ENCODE results near the gene DNAJC11.
"Not testable (repeated sequence)": the region's sequence is repeated elsewhere in the genome, so short reads cannot be mapped to it uniquely, and the experiment has no call there.

DNAJC11 gene

DNA sequence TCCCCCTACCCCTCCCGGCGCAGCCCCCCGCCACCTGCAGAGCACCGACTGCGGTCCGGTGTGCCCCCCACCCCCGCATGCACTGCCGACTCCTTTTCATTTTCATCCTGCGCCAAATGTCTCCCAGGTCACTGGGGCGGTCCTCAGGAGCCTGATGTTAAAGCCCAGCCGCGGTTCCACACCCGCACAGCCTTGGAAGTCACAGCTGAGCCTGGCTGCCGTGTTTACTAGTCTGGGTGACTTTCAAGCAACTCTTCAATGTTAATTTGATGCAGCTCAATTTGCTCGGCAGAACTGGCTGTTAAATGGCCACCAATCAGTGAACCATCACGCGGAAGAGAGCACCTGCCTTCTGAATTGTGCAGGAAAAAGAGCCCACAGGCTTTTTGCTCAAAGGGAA is 49.7 kb downstream of the DNAJC11 start:
- DNase-seq = no peak

DNA sequence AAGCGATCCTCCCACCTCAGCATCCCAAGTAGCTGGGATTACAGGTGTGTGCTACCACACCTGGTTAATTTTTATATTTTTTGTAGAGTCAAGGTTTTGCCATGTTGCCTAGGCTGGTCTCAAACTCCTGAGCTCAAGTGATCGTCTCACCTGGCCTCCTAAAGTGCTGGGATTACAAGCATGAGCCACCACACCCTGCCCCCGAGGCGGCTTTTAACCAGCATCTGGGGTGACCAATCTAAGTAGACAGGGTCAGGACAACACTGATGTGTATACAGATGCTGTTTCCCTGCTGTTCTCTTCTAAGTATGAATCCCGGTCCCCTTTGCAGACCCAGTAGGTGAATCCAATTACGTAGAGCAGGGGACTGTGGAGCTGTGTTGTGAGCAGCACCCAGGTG is 53.1 kb downstream of the DNAJC11 start:
- no peak for DNase-seq

DNA sequence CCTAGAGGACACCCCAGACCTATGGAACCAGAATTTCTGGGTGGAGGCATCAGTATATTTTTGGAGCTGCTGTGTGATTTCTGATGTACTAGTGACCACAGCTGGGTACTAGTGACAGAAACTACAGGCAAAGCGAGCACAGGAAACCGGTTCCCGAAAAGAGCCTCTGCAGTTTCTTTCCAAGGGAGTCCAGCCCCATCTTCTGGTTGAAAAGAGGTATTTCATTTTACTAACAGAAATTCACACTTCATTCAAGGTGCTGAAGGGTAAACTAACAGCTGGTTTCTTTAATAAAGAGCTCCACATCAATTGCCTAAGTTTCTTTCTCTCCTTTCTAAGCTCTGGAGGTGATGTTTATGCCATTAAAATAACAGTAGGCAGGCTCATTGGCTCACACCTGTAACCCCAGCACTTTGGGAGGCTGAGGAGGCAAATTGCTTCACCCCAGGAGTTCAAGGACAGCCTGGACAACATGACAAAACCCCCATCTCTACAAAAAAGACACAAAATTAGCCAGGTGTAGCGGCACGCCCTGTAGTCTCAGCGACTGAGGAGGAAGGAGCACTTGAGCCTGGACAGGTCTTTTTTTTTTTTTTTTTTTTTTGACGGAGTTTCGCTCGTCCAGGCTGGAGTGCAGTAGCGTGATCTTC is 55.0 kb downstream of the DNAJC11 start:
- peak; percentile 64 for DNase-seq

DNA sequence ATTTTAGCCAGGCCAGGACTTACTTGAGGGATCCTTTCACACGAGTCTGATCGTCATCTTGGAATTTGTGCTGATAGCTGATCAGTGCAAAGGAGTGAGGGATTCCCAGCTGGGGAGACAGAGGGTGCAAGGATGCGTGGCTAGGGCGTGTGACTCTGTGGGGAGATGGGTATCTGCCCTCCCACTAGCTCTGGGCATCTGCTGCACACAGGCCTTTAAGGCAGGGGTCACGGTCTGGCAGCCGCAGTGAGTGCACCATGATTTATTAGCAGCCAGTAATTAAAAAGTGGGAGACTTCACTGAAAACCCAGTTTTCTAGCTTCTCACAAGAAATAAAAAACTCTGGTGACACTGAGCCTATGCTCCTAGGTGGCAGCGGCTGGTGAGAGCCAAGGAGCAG is 56.6 kb downstream of the DNAJC11 start:
- DNase-seq = no peak

DNA sequence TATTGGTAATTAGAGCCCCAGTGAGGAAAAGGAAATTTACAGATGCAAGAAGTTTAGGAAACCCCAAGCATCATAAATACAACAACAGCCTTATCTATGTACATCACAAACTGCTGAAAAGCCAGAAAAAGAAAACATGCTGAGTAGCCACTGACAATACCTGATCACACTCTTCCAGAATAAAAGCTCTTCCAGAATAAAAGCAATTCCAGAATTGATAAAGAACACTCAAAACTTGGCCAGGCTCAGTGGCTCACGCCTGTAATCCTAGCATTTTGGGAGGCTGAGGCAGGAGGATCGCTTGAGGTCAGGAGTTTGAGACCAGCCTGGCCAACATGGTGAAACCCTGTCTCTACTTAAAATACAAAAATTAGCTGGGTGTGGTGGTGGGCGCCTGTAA is 60.7 kb downstream of the DNAJC11 start:
- DNase-seq = not testable (repeated sequence)

DNA sequence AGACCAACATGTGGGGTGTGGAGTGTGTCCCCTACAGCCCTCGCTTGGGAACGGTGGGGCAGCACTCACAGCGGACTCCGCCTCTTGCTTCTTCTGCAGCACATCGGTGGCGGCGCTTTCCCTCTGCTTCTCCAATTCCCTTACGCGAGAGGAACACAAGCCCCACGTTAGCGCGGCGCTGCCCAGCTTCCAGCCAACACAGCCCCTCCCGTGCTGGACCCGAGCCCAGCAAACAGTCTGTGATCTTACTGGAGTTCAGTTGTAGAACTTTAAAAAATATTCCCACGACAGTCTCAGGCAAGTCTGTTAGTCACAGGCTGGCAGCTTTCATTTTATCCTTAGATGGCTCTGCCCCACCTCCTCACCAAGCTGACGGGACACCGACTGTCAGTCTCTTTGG is 63.4 kb downstream of the DNAJC11 start:
- no peak for DNase-seq

DNA sequence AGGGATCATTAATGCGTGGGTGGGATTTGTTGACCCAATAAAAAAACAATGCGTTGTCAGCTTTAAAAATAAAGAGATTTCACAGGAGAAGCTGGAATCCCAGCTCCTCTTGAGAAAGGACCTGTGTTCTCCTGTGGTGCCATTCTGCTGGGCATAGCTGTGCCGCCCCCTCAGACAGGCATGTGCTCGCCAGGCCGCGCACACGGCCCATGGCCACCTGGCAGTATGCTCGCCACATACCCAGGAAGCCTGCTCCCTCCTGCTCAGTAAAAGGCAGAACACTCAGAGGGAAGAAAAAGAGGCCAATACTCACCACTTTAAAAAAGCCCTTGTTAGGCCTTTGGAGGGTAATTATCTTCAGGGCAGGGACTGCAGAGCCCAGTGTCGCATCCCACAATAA is 63.8 kb downstream of the DNAJC11 start:
- no peak for DNase-seq

DNA sequence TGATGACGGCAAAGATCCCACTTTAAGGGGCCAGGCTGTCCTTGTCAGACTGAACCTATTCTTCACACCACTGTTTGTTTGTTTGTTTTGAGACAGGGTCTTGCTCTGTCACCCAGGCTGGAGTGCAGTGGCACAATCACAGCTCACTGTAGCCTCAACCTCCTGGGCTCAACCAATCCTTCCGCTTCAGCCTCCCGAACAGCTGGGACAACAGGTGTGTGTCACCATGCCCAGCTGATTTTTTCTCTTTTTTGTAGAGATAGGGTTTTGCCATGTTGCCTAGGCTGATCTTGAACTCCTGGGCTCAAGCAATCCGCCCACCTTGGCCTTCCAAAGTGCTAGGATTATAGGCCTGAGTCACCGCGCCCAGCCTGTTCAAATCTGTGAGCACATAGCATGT is 64.8 kb downstream of the DNAJC11 start:
- DNase-seq = not testable (repeated sequence)

DNA sequence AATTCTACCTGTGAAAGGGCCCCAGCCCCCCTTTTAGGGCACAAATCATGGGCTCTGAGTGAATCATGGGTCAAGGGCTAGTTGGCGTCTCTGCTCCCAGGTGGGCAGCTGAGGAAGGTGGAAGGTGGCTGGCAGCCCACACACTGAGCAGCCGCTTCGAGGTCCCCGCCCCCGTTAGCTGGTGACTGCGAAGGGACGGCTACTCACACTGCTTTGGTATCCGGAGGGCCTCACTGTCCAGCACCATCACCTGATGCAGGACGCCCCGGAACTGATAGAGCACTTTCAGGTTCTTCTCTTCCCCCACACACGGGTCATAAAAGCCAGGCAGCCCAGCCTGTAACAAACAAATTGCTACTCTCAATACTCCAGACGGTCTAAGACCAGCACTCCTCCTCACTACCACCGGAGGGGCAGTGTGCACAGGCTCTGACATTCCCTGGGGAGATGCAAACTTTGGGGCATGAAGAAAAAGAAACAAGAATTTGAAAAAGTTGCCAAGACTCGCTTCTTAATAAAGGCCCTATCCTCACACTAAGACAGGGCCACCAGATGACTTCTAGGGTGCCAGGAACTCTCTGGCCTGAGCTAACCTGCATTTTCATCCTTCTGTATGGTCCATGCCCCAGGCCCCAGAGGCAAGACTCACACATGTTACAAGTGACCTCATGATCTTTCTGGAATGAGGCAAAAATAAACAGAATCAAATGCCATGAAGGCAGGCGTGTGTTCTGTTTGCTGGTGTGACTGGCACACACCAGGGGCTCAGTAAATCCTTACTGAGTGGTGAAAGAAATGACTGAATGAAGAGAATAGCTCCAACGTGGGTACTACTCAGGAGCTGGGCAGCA is 65.5 kb downstream of the DNAJC11 start:
- no peak for DNase-seq

DNA sequence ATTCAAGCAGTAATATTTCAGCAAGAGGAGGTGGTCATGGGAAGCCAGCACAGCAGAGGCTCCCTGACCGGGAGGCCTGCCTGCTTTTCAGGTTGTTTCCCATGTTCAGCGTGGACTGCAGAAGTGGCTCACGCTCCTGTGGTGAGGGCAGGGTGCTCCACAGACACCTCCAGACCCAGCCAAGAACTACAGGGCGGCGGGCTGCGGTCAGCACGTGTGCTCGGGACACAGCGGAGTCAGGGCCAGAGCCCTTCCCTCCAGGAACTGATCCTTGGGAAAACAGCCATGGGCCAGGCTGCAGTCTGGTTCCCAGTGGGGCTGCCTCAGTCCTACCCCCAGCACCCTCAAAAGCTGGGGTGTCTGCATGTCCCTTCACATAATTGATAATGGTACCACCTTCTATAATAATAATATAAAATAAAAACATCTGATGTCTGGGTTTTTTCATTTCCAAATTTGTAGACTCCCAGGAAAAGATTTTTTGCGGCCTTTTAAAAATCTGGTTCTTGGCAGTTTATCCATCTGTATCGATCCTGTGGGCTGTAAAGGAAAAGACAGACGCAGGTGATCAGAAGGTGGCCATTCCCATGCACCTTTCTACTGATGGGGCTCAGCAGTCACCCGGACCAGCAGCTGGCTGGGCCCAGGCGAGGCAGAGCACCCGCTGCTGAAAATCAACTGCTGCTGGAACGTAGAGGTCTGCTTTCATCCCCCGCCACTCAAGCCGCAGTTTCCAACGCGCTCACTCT is 66.3 kb downstream of the DNAJC11 start:
- DNase-seq = no peak

DNA sequence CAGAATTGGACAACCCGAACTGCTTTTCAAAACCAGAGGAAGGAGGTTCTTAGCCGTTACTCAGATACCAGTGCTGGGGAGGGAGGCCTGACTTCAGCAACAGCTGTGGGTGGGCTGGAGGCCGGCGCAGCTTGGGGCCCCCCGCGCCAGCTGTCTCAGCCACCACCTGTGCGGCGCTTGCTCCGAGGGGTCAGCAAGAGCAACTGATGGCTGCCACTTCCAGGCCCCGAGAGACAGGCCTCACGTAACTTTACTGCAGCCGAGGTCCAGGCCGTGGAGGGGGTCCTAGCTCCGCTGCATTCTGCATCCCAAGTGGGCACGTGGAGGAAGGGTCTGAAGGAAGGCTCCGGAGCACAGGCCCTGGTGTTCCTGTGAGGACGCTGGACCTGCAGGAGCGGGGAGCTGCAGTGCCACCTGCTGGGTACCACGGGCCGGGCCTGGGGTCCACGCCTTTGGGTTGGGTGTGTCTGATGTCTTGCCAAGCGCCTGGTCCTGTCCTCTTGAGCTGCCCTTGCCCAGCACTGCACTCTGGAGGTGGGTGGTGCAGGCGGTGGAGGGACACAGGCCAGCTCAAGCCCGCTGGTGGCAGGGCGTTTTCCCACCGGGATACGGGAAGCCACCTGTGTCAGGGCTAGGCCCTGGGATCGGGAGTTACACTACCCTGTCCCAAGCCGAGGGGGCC is 67.1 kb downstream of the DNAJC11 start:
- DNase-seq = no peak

DNA sequence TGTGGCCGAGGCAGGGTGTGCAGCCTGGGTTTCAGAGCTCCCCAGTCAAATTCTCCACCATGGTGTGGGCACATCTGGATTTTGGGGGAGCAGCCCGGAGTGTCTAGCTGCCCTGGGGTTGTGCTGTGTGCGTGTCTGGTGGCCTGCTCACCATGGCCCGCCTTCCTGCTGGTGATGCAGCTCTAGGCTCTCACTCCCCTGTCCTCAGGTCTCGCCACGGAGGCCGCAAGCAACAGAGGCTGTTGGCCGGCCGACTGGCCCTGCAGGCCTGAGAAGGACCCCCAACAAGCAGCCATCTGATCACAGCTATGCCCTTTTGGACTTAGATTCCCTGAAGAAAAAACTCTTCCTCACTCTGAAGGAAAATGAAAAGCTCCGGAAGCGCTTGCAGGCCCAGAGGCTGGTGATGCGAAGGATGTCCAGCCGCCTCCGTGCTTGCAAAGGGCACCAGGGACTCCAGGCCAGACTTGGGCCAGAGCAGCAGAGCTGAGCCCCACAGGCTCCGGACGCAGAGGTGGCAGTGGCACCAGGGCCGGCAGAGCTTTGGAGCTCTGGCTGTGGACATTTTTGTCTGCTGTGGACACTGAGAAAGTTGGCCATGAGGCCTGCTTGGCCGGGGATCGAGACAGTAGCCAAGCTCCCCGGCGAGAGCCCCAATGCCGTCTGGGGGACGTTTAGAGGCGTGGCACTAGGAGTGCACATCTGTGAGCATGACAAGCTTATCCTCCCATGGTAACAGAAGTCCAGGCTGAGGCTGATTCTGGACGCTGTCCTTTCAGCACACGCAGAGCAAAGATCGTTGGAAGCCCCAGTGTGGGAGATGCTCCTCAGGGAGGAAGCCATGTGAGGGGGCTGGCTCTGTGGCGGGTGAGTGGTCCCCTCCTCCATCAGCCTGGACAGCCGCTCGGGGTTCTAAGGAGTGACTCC is 68.8 kb downstream of the DNAJC11 start:
- DNase-seq = no peak

DNA sequence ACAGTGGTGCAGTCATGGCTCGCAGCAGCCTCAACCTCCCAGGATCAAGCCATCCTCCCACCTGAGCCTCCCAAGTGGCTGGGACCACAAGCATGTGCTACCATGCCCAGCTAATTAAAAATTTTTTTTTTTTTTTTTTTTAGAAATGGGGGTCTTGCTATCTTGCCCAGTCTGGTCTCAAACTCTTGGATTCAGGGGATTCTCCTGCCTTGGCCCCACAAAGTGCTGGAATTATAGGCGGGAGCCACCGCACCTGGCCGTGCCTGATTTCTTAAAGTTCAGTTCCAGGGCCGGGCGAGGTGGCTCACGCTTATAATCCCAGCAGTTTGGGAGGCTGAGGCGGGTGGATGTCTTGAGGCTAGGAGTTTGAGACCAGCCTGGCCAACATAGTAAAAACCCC is 70.6 kb downstream of the DNAJC11 start:
- no peak for DNase-seq

DNA sequence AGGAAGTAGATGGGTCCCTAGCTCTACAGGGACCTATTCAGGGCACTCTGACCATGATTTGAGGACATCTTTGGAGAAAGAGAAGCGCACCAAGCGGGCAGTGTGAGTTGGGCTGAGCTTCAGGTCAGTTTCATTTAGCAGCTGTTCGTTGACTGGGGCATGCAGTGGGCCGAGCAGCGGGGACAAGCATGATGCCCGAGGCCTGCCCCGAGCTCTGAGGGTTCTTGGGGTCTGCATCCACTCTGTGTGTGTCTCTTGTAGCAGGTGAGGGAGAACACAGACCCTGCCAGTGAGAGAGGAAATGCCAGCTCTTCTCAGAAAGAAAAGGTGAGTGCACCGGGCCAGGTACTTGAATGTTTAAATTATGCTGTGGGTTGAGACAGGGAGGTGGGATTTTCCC is 71.6 kb downstream of the DNAJC11 start:
- DNase-seq = no peak

DNA sequence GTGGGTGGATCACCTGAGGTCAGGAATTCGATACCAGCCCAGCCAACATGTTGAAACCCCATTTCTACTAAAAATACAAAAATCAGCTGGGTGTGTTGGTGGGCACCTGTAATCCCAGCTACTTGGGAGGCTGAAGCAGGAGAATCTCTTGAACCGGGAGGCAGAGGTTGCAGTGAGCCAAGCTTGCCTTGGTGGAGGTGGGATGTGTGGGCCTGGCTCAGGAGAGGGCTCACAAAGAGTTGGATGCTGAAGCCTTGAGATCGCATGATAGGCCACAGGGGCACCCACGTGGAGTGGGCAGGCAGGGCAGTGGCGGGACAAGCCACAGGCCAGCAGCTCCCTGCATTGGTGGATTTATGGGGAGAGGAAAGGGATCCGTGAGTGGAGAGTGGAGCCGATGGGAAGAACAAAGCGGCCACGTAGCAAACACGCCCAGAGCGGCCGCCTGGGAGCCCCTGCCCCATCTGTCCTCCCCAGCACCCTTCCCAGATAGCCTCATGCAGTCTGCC is 72.6 kb downstream of the DNAJC11 start:
- DNase-seq = no peak

DNA sequence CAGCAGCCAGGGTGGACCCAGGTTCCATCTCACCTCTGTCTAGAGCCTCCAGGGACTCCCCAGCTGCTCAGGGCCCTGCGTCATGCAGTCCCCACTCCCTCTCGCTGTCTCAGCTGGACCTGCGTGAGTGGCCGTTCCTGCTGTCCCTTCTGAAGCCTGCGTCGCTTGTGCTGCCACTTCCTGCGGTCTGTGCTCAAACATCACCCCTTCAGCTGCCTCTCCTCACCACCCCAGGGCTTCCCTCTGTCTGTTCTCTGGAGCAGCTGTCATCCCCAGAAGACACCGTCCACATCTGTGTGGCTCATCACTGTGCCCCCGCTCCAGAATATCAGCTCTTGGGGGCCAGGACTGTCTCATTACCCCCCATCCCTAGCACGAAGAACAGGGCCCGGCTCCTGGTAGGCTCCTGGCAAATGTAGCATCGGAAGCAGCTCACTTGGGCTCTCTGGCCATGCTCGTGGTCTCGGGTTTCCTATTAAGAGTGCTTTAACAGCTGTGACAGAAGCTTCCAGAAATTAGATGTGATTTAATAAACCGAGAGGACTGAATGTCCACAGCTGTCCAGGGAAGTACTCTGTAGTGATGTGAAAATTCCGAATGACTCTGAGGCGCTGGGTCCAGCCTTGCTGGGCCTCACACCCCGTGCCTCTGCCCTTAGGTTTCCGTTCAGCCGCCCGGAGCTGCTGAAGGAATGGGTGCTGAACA is 73.6 kb downstream of the DNAJC11 start:
- no peak for DNase-seq

DNA sequence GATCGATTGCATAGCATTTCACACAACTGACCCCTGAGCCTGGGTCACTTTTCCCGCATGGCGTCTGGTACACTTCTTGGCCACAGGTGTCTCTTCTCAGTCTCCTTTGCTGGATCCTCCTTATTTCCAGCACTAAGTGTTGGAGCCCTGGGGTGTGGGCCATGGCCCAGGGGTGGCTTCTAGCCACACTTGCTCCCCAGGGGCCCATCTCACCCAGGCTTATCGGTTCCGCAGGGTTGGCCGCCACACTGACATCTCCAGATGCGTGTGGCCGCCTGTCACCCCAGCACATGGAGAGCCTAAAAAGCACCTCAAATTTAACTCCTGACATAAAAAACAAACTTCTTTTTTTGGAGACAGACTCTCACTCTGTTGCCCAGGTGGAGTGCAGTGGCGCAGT is 74.6 kb downstream of the DNAJC11 start:
- DNase-seq = no peak

DNA sequence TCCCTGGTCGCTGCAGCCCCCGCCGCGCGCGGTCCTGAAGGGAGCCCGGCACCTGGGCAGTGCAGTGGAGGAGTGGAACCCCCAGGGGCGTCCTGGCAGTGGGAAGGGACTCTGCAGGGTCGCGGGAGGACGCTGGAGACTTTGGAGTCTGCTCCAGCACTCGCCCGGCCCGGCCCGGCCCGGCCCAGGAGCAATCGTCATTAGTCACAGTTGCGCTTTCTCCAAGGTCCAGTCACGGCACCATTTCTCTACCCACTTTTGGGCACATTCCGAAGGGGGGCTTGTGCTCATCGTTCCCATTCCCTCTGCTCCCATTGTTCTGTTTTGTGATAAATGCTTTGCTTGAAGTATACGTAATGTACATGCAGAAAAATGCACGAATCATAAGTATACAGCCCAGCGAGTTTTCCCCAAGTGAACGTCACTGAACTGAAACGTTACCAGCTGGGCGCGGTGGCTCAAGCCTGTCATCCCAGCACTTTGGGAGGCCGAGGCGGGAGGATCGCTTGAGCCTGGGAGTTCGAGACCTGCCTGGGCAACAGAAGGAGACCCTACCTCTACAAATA is 75.9 kb downstream of the DNAJC11 start:
- DNase-seq = no peak

DNA sequence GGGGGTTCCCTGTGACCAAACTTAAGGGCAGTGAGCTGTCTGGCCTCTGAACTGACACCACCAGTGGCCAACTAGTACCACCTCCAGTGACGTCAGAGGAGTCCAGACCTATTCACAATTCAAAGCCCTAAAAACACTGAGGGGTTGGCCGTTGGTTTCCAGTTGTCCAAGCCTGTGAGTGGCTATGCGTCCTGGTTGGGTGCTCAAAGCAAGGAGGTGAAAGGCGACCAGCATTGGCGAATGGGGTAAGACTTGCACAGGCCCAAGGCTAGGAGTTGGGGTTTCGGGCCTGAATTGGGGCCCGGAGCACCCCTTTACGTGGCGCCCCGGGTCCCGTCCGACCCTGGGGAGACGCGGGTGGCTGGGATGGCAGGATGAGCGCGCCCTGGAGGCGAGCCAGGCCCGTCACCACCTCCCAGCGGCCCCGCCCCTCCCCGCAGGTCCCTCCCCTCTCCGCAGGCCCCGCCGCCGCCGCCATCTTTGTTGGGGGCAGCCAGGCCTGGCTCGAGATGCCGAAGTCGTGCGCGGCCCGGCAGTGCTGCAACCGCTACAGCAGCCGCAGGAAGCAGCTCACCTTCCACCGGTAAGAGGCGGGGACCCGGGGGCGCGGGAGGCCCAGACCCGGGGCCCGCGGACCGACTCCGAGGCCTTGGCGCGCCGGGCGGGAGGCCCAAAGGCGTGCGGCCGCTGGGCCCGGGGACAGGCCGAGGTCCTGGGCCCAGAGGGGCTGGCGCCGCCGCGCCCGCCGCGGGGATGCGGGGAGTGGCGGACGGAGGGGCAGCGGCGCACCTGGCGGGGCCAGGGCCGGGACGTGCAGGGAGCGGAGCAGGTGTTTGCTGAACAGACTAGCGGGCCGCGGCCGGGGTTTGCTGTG is 76.7 kb downstream of the DNAJC11 start, which contains the start of gene THAP3:
Gene THAP3, plus strand, starts transcription at position 159 of the 874 bp plus-strand sequence. Its CDS starts 351 bp downstream, at position 510.
- peak; percentile 76 for DNase-seq
